Activated naive CD8-positive, alpha-beta T cell (primary cell): ENCODE data around the gene SPR.
"Not testable (repeated sequence)": the region's sequence is repeated elsewhere in the genome, so short reads cannot be mapped to it uniquely, and the experiment has no call there.

ENCODE experiments used
- H3K27ac Mint-ChIP-seq: one replicate; pipeline ENCODE4 v1.8.0; 2021; ENCODE audit warnings: mixed read lengths
- H3K27me3 Mint-ChIP-seq: one replicate; pipeline ENCODE4 v1.8.0; 2021; ENCODE audit warnings: mixed read lengths
- H3K36me3 Mint-ChIP-seq: one replicate; pipeline ENCODE4 v1.8.0; 2021; ENCODE audit warnings: mixed read lengths
- H3K4me1 Mint-ChIP-seq: one replicate; pipeline ENCODE4 v1.8.0; 2021; ENCODE audit warnings: low read depth, mixed read lengths
- H3K4me3 Mint-ChIP-seq: one replicate; pipeline ENCODE4 v1.8.0; 2021; ENCODE audit warnings: mild to moderate bottlenecking, mixed read lengths
- H3K9me3 Mint-ChIP-seq: one replicate; pipeline ENCODE4 v1.8.0; 2021; ENCODE audit warnings: low read depth, mixed read lengths

SPR gene

DNA sequence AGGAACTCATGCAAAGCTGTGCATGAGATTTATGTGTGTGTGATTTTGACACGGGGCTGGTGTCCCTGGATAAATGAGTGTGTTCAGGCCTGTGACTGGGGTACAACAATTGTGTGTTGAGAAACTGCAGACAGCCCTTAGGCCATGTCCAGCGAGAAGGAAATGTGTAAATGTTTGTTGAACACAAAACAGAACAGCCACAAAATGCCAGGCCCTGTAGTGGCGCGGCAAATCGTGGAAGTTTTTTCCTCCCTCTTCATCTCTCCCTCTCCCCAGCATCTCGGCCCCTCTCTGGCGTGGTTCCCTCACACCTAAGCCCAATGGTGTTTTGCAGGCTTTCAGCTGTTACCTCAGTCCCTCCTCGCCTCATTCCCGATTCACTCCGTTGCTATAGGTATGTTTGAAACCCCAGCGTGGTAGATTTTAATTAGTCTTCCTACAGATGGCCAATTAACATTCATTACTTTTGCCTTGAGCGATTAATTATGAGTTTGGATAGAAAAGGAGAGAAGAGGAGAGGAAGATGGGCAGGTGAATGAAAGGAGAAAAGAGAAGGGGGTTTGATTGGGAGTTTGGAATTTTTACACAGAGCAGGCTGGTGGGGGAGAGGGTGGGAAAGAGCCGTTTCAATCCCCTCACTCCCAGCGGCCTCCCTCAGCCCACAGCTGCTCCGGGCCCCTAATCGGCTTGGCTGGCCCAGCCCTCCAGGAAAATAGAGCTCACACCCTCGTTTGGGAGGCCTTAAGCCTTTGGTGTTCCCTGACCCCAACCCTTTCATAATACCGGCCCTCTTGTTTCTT lies 10.8 kb downstream of the SPR start:
- H3K27me3 Mint-ChIP-seq, result peaks cover 24% of the 10 kb centered on the region
- H3K9me3 Mint-ChIP-seq, result no peaks in the 10 kb centered on the region
- no peak overlapping the region for H3K27ac Mint-ChIP-seq
- no peak overlapping the region for H3K4me3 Mint-ChIP-seq
- H3K36me3 Mint-ChIP-seq, result no peaks in the 10 kb centered on the region
- peaks cover 4% of the 10 kb centered on the region for H3K4me1 Mint-ChIP-seq

DNA sequence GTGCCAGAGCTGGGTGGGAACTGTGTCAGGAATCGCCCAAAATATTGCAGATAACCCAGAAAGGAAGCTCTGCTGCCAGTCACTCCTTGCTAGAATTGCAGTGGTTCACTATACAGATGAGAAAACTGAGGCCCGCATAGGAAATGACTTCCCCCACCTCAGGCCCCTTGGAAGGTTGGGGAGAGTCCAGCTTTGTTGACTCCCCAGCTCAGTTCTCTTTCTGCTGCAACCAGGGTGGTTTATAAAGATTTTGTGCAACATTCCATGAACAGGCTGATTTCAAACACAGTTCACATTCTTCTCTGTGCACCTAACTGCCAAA lies 11.3 kb downstream of the SPR start:
- Mint-ChIP-seq H3K27me3 (peaks cover 24% of the 10 kb centered on the region), H3K4me1 (peaks cover 4% of the 10 kb centered on the region), H3K4me3 (no peak overlapping the region), H3K27ac (no peak overlapping the region), H3K9me3 (no peaks in the 10 kb centered on the region), H3K36me3 (no peaks in the 10 kb centered on the region)

DNA sequence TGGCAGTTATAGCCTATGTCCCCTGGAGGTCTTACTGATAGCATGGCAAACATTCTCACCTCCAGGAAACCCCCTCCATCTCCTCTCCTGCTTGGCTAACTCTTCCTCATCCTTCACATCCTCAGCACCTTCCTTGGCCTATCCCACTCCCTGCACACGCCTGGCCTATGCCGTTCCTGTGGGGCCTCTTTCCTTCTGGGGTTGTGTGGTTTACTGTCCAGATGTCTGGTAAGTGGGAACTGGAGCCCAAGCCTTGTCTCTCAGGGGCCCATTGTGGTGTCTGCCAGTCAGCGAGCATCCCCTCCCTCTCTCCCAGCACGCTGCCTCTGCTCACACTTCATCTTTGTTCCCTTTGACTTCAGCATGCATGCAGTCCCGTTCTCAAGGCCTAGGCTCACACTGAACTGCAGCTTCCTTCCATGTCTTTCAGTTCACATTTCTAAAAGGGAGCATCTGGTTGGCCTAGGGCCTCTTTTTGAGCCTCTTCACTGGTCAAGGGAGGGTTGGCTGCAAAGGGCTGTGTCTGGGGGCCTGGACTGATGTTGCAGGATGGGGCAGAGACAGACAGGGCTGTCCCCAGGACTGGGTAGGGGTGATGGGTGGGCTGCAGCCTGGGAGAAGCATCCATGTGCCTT lies 13.1 kb downstream of the SPR start:
- peaks cover 19% of the 10 kb centered on the region for H3K27me3 Mint-ChIP-seq
- no peak overlapping the region for H3K27ac Mint-ChIP-seq
- H3K4me3 Mint-ChIP-seq, result no peak overlapping the region
- H3K9me3 Mint-ChIP-seq, result no peaks in the 10 kb centered on the region
- H3K36me3 Mint-ChIP-seq, result no peaks in the 10 kb centered on the region
- peaks cover 4% of the 10 kb centered on the region for H3K4me1 Mint-ChIP-seq

DNA sequence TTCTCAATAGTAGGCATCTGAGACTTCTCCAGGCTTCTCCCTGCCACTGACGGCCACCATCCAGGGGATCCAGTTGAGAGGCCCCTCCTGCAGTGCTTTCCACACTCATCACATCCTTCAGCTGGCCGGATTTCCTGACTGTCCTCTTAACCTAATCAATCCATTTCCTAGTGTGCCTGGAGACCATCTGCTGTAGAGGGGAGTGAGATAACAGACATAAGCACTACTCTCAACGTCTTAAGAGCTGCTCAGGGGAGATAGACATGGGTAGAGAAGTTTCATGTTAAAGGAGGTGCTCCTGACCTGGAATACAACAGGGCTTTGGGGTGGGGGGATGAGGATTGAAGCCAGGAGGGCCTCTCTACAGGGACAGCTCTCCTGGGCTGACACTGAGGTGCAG lies 14.2 kb downstream of the SPR start:
- Mint-ChIP-seq H3K4me1 (no peaks in the 10 kb centered on the region), H3K9me3 (no peaks in the 10 kb centered on the region), H3K4me3 (no peak overlapping the region), H3K36me3 (peaks cover 3% of the 10 kb centered on the region), H3K27ac (no peak overlapping the region), H3K27me3 (peaks cover 21% of the 10 kb centered on the region)

DNA sequence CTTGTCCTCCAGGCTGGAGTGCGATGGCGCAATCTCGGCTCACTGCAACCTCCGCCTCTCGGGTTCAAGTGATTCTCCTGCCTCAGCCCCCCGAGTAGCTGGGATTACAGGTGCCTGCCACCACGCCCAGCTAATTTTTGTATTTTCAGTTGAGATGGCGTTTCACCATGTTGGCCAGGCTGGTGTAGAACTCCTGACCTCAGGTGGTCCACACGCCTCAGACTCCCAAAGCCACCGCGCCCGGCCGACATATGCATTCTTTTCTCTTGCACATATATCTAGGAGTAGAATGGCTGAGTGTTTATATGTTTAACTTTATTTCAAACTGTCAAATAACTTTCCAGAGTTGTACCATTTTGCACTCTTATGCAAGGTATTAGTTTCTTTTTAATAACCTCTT lies 20.2 kb downstream of the SPR start:
- H3K36me3 Mint-ChIP-seq, H3K9me3 Mint-ChIP-seq, H3K27ac Mint-ChIP-seq, H3K4me1 Mint-ChIP-seq, H3K4me3 Mint-ChIP-seq: not testable (repeated sequence)
- peaks cover 35% of the 10 kb centered on the region for H3K27me3 Mint-ChIP-seq

DNA sequence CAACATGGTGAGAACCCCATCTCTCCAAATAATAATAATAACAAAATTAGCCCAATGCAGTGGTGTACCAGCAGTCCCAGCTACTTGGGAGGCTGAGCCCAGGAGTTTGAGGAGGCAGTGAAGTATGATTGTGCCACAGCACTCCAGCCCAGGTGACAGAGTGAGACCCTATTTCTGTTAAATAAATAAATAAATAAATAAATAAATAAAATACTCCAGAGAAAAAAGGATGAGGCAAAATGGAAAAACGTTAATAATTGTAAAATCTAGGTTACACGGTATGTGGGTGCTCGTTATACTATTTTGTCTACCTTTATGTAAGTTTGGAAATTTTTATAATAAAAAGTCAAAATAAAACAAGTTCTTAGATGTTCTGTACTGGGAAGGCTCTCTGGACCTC lies 21.5 kb downstream of the SPR start:
- Mint-ChIP-seq H3K4me3 (no peak overlapping the region), H3K27me3 (peaks cover 43% of the 10 kb centered on the region), H3K9me3 (no peaks in the 10 kb centered on the region), H3K4me1 (no peaks in the 10 kb centered on the region), H3K27ac (no peak overlapping the region), H3K36me3 (peaks cover 3% of the 10 kb centered on the region)

DNA sequence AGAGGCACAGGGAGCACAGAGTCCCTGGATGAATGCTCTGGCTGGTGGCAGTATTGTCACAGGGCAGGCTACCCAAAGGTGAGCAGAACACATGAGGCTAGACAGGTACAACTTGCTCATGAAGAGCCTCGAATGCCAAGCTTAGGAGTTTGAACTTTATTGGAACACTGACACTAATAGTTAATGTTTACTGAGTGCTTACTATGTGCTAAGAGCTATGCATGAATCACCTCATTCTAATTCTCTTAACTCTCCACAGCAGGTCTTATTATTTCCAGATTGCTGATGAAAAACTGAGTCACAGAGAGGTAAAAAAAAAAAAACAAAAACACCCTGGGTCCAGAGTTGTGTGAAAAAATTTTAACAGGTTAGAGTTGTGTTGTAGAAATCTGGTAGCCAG lies 24.0 kb downstream of the SPR start:
- H3K4me3 Mint-ChIP-seq, result no peak overlapping the region
- peaks cover 1% of the 10 kb centered on the region for H3K36me3 Mint-ChIP-seq
- peaks cover 15% of the 10 kb centered on the region for H3K4me1 Mint-ChIP-seq
- H3K27ac Mint-ChIP-seq, result no peak overlapping the region
- peaks cover 56% of the 10 kb centered on the region for H3K27me3 Mint-ChIP-seq
- H3K9me3 Mint-ChIP-seq, result no peaks in the 10 kb centered on the region

DNA sequence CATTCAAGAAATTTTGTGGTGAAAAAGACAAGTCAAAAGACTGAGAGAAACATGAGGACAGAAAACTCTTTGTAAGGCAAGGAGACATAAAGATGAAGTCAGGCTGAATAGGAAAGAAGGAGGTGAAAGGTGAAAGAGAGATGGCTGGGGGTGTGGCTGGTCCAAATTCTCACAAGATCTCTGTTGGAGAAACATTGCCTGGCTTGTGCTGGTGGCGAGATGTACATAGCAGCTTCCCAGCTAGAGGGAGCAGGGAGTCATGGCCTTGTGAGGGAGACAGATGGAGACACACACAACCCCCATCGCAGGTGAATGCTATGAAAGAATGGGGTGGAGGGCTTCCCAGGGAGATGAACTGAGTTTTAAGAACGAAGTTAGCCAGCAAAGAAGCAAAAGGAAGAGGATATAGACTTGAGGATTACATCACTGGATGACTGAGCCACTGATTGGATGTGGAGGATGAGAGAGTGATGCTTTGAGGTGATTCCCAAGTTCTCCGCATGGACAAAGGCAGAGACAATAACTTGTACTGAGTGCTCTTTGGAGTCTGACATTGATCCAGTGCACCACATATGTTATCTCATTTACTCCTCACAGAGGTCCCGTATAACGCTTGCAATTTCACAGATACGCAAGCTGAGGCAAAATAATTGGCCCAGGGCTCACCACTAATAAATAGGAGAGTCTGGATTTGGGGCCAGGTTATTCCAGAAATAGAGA lies 26.4 kb downstream of the SPR start:
- peak overlapping the region; percentile 33 for H3K4me3 Mint-ChIP-seq
- H3K9me3 Mint-ChIP-seq, result no peaks in the 10 kb centered on the region
- peaks cover 21% of the 10 kb centered on the region for H3K4me1 Mint-ChIP-seq
- H3K27ac Mint-ChIP-seq, result no peak overlapping the region
- peaks cover 55% of the 10 kb centered on the region for H3K27me3 Mint-ChIP-seq
- no peaks in the 10 kb centered on the region for H3K36me3 Mint-ChIP-seq

DNA sequence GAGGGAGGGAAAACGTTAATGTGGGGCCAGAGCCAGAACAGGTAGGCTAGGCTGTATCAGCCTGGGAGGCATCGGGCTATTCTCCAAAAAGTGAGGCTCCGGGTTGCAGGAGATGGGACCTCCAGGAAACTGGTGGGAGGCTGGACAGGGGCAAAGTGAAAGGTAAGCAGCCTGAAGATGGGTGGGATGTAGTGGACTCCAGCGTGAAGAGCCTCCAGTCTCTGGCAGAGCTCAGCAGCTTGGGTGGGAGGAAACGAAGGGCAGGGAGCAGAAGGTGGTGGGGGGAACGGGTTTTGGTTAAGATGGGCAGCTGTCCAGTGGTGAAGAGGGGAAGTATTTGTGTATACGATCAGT lies 27.0 kb downstream of the SPR start:
- peaks cover 52% of the 10 kb centered on the region for H3K27me3 Mint-ChIP-seq
- no peak overlapping the region for H3K4me3 Mint-ChIP-seq
- H3K36me3 Mint-ChIP-seq, result no peaks in the 10 kb centered on the region
- no peak overlapping the region for H3K27ac Mint-ChIP-seq
- H3K9me3 Mint-ChIP-seq, result no peaks in the 10 kb centered on the region
- peaks cover 26% of the 10 kb centered on the region for H3K4me1 Mint-ChIP-seq

DNA sequence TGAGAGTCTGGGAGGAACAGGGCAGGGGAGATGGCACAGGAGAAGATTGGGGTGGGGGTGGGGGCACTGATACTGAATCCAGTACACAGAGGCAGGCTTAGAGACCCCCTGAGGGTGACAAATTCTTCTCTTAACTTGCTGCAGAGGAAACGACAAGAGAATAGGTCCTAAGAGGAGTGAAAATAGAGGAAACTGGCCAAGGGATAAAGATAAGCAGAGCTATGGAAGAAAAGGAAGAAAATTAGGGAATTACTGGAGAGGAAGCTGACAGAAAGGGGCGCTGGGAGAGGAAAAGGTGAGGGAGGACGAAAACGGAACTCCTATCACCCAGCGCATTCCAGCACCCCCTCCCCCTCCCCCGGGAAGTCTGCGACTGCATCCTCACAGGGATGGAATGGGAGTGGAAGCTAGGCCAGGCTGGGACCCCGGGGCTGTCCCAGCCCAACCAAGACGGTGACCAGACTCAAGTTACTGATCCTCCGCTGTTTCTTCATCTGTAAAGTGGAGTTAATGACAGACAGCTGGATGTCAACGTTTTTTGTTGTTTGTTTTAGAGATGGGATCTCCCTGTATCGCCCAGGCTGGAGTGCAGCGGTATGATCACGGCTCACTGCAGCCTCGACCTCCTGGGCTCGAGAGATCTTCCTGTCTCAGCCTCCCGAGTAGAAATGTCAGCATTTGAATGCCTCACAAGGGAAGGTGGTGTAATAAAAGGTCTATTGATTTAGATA lies 27.5 kb downstream of the SPR start:
- Mint-ChIP-seq H3K27ac (no peak overlapping the region), H3K4me3 (peak overlapping the region; percentile 69), H3K27me3 (peaks cover 52% of the 10 kb centered on the region), H3K9me3 (no peaks in the 10 kb centered on the region), H3K36me3 (no peaks in the 10 kb centered on the region), H3K4me1 (peaks cover 32% of the 10 kb centered on the region)

DNA sequence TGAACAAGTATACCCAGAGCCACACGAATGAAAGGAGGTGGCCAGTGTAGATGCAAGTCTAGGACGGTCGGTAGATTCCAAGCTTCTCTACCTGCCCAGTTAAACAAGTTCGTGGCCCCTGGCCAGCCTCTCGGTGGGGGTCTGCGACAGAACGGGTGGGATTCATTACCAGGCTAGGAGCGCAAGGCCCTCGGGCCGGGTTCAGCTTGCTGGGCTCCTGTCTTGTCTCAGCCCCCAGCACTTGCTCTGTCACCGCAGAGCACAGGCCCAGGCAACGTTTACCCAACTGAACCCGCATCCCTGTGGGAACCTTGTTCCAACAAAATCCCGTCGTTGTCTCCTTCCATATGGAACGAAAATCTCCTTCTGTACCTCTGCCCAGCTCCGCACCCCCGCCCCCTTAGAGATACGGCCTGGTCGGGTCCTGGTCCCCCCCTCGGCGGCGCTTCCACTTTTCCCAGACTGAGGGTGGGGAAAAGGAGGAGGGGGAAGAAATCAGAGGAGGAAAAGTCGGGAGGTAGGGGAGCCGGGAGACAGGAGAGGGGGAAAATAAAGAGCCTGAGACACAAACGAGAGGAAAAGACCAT lies 28.2 kb downstream of the SPR start:
- H3K4me3 Mint-ChIP-seq, result peak overlapping the region; percentile 69
- peaks cover 53% of the 10 kb centered on the region for H3K27me3 Mint-ChIP-seq
- no peaks in the 10 kb centered on the region for H3K36me3 Mint-ChIP-seq
- H3K27ac Mint-ChIP-seq, result no peak overlapping the region
- no peaks in the 10 kb centered on the region for H3K9me3 Mint-ChIP-seq
- H3K4me1 Mint-ChIP-seq, result peaks cover 33% of the 10 kb centered on the region

DNA sequence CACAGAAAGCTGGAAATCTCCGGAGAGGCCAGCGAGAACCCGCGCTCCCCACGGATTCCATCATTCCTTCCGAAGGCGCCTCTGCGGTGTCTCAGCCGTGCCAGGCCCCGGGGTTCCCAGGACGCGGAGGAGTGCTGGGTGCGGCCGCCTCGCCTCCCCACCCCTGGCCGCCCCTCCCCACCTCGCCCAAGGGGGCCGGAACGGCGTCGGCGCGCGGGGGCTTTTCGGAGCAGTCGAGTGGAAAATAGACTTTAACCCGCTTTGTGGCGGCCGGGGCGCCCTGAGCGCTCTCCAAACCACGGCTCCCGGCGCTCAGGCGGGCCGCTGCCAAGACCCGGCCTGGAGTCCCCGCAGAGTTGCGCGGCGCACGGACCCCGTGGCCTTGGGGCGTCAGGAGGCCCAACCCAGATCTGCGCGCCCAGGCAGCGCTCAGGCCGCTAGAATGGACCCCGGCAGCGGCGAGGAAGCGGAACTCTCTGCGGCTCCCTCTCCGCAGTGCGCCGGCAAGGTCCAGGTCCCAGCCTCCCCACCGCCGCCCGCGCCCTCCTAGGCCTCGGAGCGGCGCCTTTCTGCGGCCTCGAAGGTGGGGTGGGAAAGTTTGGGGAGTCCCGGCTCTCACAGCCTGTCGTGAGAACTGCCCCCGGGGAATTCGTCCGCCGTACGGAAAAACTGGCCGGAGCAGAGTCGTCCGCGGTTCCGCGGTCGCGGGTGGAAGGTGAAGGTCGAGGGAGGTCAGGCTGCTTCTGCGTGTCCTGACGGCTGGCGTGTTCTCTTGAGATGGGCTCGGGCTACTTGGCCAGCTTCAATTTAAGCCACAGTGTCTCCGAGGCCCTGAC lies 28.9 kb downstream of the SPR start:
- H3K4me1 Mint-ChIP-seq, result peaks cover 34% of the 10 kb centered on the region
- no peaks in the 10 kb centered on the region for H3K9me3 Mint-ChIP-seq
- no peak overlapping the region for H3K27ac Mint-ChIP-seq
- peak overlapping the region; percentile 73 for H3K4me3 Mint-ChIP-seq
- H3K36me3 Mint-ChIP-seq, result no peaks in the 10 kb centered on the region
- H3K27me3 Mint-ChIP-seq, result peaks cover 51% of the 10 kb centered on the region

DNA sequence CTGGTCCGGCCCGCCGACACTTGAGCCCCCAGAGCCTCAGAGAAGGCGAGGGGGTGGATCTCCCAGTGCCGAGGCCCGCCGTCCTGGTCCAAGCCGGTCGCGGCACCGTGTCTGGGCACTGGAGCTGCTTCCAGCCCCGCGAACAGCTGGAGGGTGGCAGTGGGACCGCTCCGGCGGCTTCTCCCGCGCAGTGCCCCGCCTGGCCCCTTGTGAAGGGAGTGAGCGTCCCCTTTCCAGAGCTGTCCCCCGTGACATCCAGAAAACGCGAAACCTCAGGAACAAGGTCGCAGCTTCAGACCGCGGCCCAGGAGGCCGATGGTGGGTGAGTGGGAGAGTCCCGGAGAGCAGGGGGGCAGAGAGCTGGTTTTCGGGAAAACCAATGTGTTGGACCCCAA lies 29.5 kb downstream of the SPR start:
- Mint-ChIP-seq H3K4me3 (peak overlapping the region; percentile 81), H3K36me3 (no peaks in the 10 kb centered on the region), H3K27me3 (peaks cover 50% of the 10 kb centered on the region), H3K9me3 (no peaks in the 10 kb centered on the region), H3K27ac (no peak overlapping the region), H3K4me1 (peaks cover 34% of the 10 kb centered on the region)
